ENCODE data around the gene ICA1L.

The ICA1L gene

DNA sequence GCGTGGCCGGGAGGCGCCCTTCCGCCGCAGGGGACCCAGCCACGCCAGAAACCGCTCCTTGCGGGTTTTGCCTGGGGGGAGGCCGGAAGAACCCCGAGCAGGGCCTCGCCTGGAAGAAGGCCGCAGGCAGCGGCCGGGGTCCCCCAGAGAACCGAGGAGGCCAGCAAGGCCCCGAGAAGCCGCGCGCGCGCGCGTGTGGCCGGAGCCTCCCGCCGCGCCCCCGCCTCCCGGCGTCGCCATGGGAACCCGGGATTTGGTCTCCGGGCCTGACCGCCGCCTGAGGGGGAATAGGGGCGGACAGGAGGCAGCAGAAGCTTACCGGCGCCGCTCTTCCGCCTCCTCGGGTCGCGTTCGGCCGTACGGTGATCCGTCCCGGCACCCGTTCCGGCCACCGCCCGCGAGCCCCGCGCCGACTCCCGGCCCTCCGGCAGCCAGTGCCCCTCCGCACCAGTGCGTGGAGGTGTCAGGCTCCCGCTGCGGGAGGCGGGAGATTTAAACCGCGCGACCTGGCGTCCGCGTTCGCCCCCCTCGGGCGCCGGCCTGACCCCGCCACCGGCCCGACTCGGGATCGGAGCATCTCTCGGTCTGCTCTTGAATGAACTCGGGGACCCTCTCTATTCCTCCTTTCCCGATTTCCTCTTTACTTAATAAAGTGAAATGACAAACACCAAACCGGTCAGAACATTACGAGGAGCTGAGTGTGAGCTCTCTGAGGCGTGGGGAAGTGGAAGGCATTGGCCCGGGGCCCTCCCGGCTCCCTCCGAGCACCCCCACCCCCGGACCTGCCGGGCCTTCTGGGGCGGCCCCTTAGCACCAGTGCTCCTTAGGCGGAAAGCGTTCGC is at the start of gene ICA1L:
ICA1L (minus strand) TSS at position 467 of the 842 bp plus-strand sequence. CDS start 42,757 bp downstream, outside the sequence.
- peak within 1 kb of the TSS; percentile 88 for H3K27ac ChIP-seq

DNA sequence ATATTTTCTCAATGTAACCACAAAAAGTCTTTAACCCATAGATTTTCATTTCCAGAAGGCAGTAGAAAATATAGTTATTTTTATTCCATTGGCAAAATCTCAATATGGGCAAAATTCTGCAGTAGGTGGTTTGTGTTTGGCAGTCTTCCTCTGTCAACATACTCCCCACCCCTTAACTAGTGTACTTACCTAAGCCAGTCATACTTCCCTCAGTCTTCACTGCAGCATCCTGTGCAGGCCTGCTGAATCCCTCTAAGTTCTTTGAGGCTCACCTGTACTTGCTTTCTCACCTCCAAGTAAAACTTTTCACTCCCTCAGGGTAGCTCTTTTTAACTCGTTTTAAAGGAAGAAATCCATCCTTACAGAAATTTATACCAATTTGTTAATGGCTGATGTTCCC is 47.3 kb upstream of the ICA1L start:
- no peak for TF ChIP-seq ZFX (IDR thresholded peaks at IDR 0.05; ENCODE audit: borderline replicate concordance)
- TF ChIP-seq, protein P1, sequence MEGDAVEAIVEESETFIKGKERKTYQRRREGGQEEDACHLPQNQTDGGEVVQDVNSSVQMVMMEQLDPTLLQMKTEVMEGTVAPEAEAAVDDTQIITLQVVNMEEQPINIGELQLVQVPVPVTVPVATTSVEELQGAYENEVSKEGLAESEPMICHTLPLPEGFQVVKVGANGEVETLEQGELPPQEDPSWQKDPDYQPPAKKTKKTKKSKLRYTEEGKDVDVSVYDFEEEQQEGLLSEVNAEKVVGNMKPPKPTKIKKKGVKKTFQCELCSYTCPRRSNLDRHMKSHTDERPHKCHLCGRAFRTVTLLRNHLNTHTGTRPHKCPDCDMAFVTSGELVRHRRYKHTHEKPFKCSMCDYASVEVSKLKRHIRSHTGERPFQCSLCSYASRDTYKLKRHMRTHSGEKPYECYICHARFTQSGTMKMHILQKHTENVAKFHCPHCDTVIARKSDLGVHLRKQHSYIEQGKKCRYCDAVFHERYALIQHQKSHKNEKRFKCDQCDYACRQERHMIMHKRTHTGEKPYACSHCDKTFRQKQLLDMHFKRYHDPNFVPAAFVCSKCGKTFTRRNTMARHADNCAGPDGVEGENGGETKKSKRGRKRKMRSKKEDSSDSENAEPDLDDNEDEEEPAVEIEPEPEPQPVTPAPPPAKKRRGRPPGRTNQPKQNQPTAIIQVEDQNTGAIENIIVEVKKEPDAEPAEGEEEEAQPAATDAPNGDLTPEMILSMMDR (IDR thresholded peaks at IDR 0.05): no peak

More for the DNA sequence above, at the start of gene ICA1L:
- TF ChIP-seq ZFX (IDR thresholded peaks at IDR 0.05; ENCODE audit: borderline replicate concordance): no peak
- TF ChIP-seq, protein P1 (IDR thresholded peaks at IDR 0.05): no peak

DNA sequence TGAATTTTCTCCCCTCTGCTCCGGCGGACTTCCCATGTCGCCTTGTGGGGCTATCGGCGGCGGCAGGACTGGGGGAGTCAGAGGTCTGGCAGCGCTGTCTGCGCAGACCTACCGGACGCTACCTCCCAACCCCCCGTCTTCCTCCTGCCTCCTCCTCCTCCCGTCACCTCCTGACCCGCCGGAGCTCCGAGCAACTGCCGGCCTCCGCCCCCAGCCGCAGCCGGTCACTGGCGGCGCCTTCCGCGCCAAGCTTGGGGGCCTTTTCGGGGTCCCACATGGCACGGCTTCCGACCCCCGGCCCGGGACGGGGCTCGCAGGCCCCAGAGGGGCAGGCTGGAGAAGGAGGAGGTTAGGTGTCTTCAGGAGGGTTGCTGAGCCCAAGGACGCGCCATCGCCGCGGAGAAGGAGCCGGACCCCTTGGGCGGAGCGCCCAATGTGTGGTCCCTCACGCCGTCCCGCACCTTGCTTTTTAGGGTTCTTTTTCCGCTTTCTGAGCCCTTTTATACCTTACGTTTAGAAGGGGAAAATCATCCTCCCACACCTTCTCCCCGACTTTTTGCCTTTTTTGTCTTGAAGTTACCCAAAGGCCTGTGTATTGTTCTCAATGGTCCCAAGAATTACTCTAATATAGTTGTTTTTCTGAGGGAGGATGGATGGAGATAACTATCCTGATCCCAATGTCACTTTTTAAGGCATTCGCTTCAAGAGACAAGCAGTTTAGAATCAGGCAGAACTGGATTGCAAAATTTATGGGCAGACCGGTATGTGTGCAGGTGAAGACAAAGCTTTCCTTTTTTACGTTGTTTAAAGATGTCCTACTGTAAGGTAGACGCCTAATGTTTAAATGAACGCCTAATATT is 41.0 kb upstream of the ICA1L start:
- H3K27ac ChIP-seq: peak overlapping the region; percentile 97

More for the DNA sequence above, 47.3 kb upstream of the ICA1L start:
- no peak overlapping the region for H3K27ac ChIP-seq

DNA sequence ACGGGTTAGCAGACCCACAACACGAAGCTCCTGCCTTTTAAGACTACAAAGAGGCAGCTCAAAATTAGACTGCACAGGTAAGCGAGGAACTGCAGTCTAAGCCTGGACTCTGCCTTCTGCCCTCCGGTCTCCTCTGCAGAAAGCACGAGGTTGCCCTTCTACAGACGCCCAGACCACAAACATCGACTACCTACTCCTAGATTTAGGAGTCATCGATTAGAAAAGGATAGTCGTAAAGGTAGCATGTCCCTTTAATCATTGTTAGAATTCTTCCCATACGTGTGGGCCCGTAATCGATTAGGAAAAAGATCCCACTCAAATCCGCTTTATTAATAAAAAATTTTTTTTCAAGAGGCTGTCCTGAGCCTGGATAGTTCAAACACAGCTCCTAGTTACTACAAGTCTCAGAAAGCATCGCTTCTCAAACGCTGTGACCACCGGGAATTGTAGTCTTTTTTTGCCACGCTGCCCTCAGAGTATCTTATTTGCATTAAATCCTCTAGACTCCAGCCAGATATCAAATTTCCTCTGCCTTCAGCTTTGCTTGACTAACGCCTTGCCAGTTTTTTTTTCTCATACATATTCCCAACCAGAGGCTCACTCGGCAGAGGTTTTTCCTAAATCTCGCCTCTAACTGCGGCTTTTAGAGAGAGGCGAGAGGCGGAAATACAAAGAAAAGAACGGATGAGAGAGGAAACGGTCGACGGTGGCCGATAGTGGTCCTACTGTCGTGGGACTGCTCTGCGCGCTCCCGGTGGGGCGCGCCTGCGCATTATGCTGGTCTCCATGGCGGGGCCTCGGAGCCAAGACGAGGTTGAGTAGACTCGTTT is 40.2 kb upstream of the ICA1L start, which contains the start of the genes CARF and WDR12:
CARF (plus strand) TSS at position 764 of the 830 bp plus-strand sequence. CDS start 29,628 bp downstream, outside the sequence.
WDR12 (minus strand) TSS at position 162 of the 830 bp plus-strand sequence. CDS start 197 bp downstream, outside the sequence.
- H3K27ac ChIP-seq: peak within 1 kb of the TSS; percentile 97
- TF ChIP-seq ZFX (IDR thresholded peaks at IDR 0.05; ENCODE audit: borderline replicate concordance): no peak
- TF ChIP-seq, protein P1 (IDR thresholded peaks at IDR 0.05): no peak

DNA sequence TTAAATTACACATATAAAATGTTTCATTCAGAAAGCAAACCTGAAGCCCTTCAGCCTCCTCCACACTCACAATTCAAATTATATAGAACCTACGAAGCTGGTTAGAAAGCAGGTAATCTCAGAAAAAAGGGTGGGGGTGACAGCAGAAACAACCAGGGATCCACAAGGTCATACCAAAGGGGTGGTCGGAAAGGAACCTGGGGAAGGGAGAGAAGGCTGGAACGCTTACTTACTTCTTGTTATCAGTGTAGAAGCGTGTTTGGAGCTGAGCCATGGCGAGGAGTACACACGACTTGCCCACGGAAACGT is 39.6 kb upstream of the ICA1L start:
- peak overlapping the region; percentile 97 for H3K27ac ChIP-seq
- TF ChIP-seq, protein P1 (IDR thresholded peaks at IDR 0.05): no peak
- no peak for TF ChIP-seq ZFX (IDR thresholded peaks at IDR 0.05; ENCODE audit: borderline replicate concordance)

DNA sequence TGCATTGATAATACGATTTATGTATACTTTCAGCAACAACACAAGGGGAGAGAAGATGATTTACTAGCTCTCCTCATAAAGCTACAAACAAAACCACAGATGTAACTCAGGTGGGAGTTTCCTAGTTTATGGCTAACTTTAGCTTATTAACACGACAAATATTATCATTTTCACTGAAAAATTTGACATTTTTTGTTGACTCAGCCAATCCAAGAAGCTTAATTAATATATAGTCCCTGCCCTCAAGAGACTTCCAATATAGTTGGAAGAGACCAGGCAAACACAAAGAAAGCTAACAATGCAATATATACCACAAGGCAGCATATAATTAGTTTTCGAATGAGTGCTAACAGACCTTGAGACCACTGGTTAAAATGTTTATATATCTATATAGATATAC is 39.1 kb upstream of the ICA1L start:
- no peak for TF ChIP-seq ZFX (IDR thresholded peaks at IDR 0.05; ENCODE audit: borderline replicate concordance)
- TF ChIP-seq, protein P1 (IDR thresholded peaks at IDR 0.05): no peak
- peak overlapping the region; percentile 97 for H3K27ac ChIP-seq

DNA sequence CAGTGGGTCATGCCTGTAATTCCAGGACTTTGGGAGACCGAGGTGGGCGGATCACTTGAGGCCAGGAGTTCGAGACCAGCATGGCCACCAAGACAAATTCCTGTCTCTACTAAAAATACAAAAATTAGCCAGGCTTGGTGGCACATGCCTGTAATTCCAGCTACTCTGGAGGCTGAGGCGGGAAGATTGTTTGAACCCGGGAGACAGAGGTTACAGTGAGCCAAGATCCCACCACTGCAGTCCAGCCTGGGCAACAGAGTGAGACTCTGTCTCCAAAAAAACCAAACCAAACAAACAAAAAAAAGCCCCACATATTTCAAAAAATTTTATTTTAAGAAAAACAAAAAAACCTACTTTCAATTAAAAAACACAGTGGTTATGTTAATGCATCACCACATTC is 38.7 kb upstream of the ICA1L start:
- H3K27ac ChIP-seq: peak overlapping the region; percentile 97; the same call in 1 of the 2 replicates

Data from 22Rv1 (cell line).